ENCODE results near the gene TYW3. TPM values are rescaled to one million over a fixed set of nuclear protein-coding genes. Genes with fewer than 3 reads are reported as not detected.
A peak's percentile ranks its signal among the peaks of the same experiment; 100 is the strongest.
"Not testable (repeated sequence)": the region's sequence is repeated elsewhere in the genome, so short reads cannot be mapped to it uniquely, and the experiment has no call there.

TYW3 gene
- total RNA-seq, 6 experiments from 2014 or later, result 20.7 to 27.6 (median 24.9) TPM

DNA sequence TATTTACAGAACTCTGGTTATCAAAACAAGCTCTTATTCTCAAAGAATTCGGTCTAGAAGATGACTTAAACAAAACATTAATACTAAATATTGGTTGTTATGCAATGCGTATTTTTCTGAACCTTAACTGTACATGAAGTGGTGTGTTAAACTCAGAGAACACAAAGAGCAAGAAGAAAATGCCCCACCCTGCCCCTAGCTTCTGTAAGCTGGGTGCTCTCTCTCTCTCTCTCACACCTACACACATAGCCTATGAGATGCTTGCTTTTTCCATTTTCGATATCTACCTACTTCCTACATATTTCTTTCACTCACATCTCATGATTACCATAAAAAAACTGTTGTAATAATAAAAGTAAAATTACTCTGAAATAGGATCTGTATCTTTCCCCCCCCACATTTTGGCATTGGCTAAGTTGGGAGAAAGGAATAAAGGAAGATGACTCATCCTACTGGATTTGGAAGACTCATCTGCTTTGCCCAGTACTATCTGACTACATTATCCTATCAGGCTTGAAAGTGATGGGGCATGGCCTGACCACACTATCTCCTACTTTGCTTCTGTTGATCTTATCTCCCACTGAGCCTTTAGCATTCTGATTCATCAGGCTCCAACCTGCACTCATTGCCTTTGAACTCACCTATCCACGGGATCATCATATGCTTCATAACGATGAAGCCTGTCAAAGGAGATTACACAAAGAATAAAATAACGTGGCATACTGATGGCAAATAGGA is 3.0 kb upstream of the TYW3 start:
- DNase-seq, result peak; percentile 82
- Mint-ChIP-seq H3K9me3 (peaks cover 3% of the 10 kb centered on the region; the same call in 1 of the 2 replicates), H3K27me3 (ENCODE audit: insufficient read depth) (no peaks in the 10 kb centered on the region), H3K27ac (peak overlapping the region; percentile 86), H3K36me3 (ENCODE audit: low read depth) (peaks cover 21% of the 10 kb centered on the region), H3K4me1 (ENCODE audit: low read depth) (peaks cover 50% of the 10 kb centered on the region), H3K4me3 (peak overlapping the region; percentile 67)
- TF ChIP-seq, protein P1, sequence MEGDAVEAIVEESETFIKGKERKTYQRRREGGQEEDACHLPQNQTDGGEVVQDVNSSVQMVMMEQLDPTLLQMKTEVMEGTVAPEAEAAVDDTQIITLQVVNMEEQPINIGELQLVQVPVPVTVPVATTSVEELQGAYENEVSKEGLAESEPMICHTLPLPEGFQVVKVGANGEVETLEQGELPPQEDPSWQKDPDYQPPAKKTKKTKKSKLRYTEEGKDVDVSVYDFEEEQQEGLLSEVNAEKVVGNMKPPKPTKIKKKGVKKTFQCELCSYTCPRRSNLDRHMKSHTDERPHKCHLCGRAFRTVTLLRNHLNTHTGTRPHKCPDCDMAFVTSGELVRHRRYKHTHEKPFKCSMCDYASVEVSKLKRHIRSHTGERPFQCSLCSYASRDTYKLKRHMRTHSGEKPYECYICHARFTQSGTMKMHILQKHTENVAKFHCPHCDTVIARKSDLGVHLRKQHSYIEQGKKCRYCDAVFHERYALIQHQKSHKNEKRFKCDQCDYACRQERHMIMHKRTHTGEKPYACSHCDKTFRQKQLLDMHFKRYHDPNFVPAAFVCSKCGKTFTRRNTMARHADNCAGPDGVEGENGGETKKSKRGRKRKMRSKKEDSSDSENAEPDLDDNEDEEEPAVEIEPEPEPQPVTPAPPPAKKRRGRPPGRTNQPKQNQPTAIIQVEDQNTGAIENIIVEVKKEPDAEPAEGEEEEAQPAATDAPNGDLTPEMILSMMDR (IDR thresholded peaks at IDR 0.05), result no peak

DNA sequence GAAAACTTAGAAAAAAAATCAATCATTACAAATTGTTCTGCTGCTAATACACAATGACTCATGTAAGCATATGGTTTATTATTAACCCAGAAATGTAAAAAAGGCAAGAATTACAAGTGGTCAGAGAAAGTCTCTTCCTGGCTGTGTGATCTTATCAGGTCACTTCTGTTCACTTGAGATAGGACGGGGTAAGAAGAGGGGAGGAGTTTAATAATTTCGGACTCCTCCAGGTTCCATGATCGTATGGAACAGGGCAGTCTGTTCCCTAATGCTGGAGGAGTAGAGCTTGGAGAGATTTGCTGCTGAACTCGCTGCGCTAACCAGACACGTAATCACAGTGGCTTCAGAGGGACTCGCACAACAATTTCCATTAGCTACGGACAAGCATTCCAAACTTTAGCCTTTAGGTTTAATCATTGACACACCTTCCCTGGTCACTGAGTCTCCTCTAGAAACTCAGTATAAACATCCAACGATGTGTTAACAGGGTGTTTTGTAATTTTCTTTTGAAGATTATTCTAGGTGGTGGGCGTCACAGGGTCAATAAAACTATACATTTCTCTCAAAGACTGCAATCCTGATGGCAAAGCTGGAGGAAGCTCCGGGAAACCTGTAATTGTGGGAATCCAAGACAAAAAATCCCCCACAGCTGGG is 1.4 kb upstream of the TYW3 start:
- H3K27ac Mint-ChIP-seq, result peak overlapping the region; percentile 86
- TF ChIP-seq, protein P1 (IDR thresholded peaks at IDR 0.05), result no peak
- H3K4me3 Mint-ChIP-seq, result peak overlapping the region; percentile 87
- DNase-seq, result peak; percentile 56
- no peaks in the 10 kb centered on the region for H3K27me3 Mint-ChIP-seq (ENCODE audit: insufficient read depth)
- peaks cover 2% of the 10 kb centered on the region; the same call in 1 of the 2 replicates for H3K9me3 Mint-ChIP-seq
- H3K4me1 Mint-ChIP-seq (ENCODE audit: low read depth), result peaks cover 56% of the 10 kb centered on the region
- H3K36me3 Mint-ChIP-seq (ENCODE audit: low read depth), result peaks cover 7% of the 10 kb centered on the region

DNA sequence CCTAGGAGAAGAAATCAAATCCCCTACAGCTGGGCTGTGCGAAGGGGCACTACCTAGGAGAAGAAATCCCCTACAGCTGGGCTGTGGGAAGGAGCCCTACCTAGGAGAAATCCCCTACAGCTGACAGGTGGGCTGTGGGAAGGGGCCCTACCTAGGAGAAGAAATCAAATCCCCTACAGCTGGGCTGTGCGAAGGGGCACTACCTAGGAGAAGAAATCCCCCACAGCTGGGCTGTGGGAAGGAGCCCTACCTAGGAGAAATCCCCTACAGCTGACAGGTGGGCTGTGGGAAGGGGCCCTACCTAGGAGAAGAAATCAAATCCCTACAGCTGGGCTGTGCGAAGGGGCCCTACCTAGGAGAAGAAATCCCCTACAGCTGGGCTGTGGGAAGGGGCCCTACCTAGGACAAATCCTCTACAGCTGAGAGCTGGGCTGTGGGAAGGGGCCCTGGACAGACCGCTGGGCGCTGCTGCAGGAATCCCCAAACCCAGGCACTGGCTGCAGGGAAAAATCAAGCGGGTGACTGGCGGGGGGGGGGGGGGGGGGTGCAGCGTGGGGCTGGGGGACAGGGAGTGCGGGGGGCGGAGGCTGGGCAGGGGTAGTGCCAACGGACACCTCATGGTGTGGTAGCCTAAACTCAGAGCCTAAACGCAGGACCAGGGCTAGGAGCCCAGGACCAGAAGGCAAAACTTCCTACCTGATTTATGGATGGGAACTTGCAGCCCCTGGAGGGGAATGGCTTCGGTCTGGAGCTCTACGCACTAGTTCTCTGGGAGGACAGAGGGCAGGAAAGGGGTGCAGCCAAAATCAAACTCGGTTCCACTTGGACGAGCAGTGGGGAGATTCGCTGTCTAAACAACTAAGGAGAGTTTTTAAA is 643 bp upstream of the TYW3 start:
- H3K27ac Mint-ChIP-seq, result peak overlapping the region; percentile 96
- not testable (repeated sequence) for H3K27me3 Mint-ChIP-seq (ENCODE audit: insufficient read depth); H3K36me3 Mint-ChIP-seq (ENCODE audit: low read depth); H3K9me3 Mint-ChIP-seq; DNase-seq
- H3K4me1 Mint-ChIP-seq (ENCODE audit: low read depth), result peaks cover 56% of the 10 kb centered on the region
- peak overlapping the region; percentile 95 for H3K4me3 Mint-ChIP-seq

DNA sequence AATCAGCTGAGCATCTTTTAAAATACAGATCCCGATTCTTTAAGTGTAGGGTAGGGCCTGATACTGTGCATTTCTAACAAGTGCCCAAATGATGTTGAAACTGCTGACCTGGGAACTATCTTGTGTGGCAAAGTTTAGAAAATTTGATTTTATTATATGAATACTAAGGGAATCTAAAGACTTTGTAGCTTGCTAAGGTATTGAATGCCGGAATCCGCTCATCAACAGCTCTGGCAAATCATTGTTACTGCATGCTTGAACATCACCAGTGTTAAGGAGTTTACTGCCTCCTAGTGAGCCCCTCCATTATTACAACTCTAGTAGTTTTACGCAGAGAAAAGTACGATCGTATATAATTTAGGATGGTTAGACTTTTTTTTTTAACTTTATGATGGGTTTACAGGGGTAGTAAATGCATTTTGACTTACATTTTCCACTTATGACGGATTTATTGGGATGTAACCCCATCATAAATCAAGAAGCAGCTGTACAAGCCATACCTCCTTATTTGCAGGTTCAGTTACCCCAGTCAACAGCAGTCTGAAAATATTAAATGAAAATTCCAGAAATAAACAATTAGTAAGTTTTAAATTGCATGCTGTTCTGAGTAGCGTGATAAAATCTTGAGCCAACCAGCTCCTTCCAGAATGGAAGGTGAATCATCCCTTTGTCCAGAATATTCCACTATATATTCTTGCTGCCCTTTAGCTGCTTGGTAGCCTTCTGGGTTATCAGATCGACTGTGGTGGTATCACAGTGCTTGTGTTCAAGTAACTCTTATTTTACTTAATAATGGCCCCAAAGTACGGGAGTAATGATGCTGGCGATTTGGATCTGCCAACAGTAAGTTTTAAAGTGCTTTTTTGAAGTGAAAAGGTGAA is 892 bp downstream of the TYW3 start:
- peak; percentile 76 for DNase-seq
- H3K4me3 Mint-ChIP-seq, result peak overlapping the region; percentile 95
- H3K9me3 Mint-ChIP-seq, result no peaks in the 10 kb centered on the region
- peaks cover 13% of the 10 kb centered on the region for H3K36me3 Mint-ChIP-seq (ENCODE audit: low read depth)
- no peaks in the 10 kb centered on the region for H3K27me3 Mint-ChIP-seq (ENCODE audit: insufficient read depth)
- TF ChIP-seq, protein P1 (IDR thresholded peaks at IDR 0.05), result peak; percentile 84
- peak overlapping the region; percentile 96 for H3K27ac Mint-ChIP-seq
- H3K4me1 Mint-ChIP-seq (ENCODE audit: low read depth), result peaks cover 48% of the 10 kb centered on the region

DNA sequence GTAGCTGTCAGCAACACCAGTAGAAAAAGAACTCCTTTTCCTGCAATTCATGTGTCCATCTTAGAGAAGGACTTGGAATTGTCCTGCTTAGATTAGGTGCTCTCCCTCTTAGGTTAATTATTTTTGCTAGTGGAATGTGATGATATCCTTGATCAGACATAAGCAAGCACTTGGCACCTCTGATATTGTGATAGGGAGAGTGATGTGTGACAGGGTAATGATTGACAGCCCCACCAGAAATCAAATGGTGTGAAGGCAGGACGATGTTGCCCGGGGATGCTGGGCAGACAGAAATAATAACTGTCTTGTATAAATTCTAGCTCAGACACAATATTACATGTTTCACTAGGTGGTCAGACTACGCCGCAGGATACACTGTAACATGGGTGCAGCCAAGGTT is 4.4 kb downstream of the TYW3 start:
- H3K9me3 Mint-ChIP-seq, result peaks cover 12% of the 10 kb centered on the region
- H3K36me3 Mint-ChIP-seq (ENCODE audit: low read depth), result peaks cover 44% of the 10 kb centered on the region
- TF ChIP-seq, protein P1 (IDR thresholded peaks at IDR 0.05), result no peak

DNA sequence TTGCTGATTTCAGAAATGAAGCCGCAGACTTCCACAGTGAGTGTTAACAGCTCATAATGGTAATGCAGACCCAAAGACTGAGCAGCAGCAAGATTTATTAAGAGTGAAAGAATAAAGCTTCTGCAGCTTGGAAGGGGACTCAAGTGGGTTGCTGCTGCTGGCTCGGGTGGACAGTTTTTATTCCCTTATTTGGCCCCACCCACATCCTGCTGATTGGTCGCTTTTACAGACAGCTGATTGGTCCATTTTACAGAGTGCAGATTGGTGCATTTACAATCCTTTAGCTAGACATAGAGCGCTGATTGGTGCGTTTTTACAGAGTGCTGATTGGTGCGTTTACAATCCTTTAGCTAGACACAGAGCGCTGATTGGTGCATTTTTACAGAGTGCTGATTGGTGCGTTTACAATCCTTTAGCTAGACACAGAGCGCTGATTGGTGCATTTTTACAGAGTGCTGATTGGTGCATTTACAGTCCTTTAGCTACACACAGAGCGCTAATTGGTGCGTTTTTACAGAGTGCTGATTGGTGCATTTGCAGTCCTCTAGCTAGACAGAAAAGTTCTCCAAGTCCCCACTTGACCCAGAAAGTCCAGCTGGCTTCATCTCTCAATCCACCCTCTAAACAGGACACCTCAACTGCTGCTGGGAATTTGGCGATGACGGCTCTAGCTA is 7.5 kb downstream of the TYW3 start:
- H3K4me3 Mint-ChIP-seq, result not testable (repeated sequence)
- peaks cover 75% of the 10 kb centered on the region for H3K36me3 Mint-ChIP-seq (ENCODE audit: low read depth)

More for the DNA sequence above, 4.4 kb downstream of the TYW3 start:
- Mint-ChIP-seq H3K4me1 (ENCODE audit: low read depth) (peaks cover 17% of the 10 kb centered on the region), H3K27me3 (ENCODE audit: insufficient read depth) (no peaks in the 10 kb centered on the region), H3K27ac (no peak overlapping the region), H3K4me3 (no peak overlapping the region)
- no peak for DNase-seq

DNA sequence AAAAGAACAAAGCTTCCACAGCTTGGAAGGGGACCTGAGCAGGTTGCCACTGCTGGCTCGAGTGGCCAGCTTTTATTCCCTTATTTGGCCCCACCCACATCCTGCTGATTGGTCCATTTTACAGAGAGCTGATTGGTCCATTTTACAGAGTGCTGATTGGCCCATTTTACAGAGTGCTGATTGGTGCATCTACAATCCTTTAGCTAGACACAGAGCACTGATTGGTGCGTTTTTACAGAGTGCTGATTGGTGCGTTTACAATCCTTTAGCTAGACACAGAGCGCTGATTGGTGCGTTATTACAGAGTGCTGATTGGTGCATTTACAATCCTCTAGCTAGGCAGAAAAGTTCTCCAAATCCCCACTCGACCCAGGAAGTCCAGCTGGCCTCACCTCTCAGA is 12.3 kb downstream of the TYW3 start:
- not testable (repeated sequence) for H3K27me3 Mint-ChIP-seq (ENCODE audit: insufficient read depth); H3K27ac Mint-ChIP-seq; H3K4me3 Mint-ChIP-seq; DNase-seq; H3K4me1 Mint-ChIP-seq (ENCODE audit: low read depth)
- H3K9me3 Mint-ChIP-seq, result peaks cover 14% of the 10 kb centered on the region
- H3K36me3 Mint-ChIP-seq (ENCODE audit: low read depth), result peaks cover 76% of the 10 kb centered on the region

More for the DNA sequence above, 7.5 kb downstream of the TYW3 start:
- not testable (repeated sequence) for H3K4me1 Mint-ChIP-seq (ENCODE audit: low read depth); DNase-seq; H3K27me3 Mint-ChIP-seq (ENCODE audit: insufficient read depth); H3K27ac Mint-ChIP-seq
- peaks cover 24% of the 10 kb centered on the region for H3K9me3 Mint-ChIP-seq

All from HFFc6 (cell line).